ENCODE measurements around the gene KLHDC8B. TPM values are rescaled to one million over a fixed set of nuclear protein-coding genes. Genes with fewer than 3 reads are reported as not detected.
A peak's percentile ranks its signal among the peaks of the same experiment; 100 is the strongest.

The KLHDC8B gene
- total RNA-seq, 1 experiment from 2014 or later = 7.4 TPM

- BruUV-seq (replicated peaks) = no TSS peak
- Mint-ChIP-seq H3K27me3 (ENCODE audit: insufficient read depth, unreplicated experiment) (no peaks in the 10 kb centered on the region), H3K36me3 (ENCODE audit: insufficient read depth, unreplicated experiment) (peaks cover 26% of the 10 kb centered on the region), H3K27ac (ENCODE audit: unreplicated experiment) (no peak overlapping the region), H3K4me3 (ENCODE audit: unreplicated experiment) (no peak overlapping the region), H3K4me1 (ENCODE audit: low read depth, unreplicated experiment) (no peaks in the 10 kb centered on the region), H3K9me3 (ENCODE audit: unreplicated experiment) (no peaks in the 10 kb centered on the region)
- TF ChIP-seq, protein P1, sequence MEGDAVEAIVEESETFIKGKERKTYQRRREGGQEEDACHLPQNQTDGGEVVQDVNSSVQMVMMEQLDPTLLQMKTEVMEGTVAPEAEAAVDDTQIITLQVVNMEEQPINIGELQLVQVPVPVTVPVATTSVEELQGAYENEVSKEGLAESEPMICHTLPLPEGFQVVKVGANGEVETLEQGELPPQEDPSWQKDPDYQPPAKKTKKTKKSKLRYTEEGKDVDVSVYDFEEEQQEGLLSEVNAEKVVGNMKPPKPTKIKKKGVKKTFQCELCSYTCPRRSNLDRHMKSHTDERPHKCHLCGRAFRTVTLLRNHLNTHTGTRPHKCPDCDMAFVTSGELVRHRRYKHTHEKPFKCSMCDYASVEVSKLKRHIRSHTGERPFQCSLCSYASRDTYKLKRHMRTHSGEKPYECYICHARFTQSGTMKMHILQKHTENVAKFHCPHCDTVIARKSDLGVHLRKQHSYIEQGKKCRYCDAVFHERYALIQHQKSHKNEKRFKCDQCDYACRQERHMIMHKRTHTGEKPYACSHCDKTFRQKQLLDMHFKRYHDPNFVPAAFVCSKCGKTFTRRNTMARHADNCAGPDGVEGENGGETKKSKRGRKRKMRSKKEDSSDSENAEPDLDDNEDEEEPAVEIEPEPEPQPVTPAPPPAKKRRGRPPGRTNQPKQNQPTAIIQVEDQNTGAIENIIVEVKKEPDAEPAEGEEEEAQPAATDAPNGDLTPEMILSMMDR (IDR thresholded peaks at IDR 0.05; ENCODE audit: insufficient read depth in 1 of 2, low read depth in 1 of 2, low read length in 1 of 2, severe bottlenecking in 1 of 2, unreplicated experiment in 1 of 2) = no peak
- ChIA-PET CTCF (no interaction called here), POLR2A (no interaction called here)
- intact Hi-C loops (cut with micrococcal nuclease; ENCODE audit: unreplicated experiment) = no loop called here
- Histone ChIP-seq H3K9me3 (no peaks in the 10 kb centered on the region), H3K4me3 (ENCODE audit: low read depth, low read length) (no peak overlapping the region), H3K36me3 (ENCODE audit: control insufficient read depth, insufficient read depth, low read length) (peaks cover 4% of the 10 kb centered on the region; the same call in 1 of the 2 replicates), H3K4me1 (peaks cover 3% of the 10 kb centered on the region; the same call in 1 of the 2 replicates), H3K27me3 (replicated peaks; ENCODE audit: control insufficient read depth, insufficient read depth, low read length) (no peaks in the 10 kb centered on the region)
- no peak for DNase-seq
These were observed 46.3 kb upstream of the KLHDC8B start for GRCh38 chr3:49124991-49125670.

GRCh38 chr3:49131040-49131439 lies 40.4 kb upstream of the KLHDC8B start:
- Histone ChIP-seq H3K9me3 (no peaks in the 10 kb centered on the region), H3K27me3 (replicated peaks; ENCODE audit: control insufficient read depth, insufficient read depth, low read length) (no peaks in the 10 kb centered on the region), H3K4me3 (ENCODE audit: low read depth, low read length) (no peak overlapping the region), H3K4me1 (peaks cover 15% of the 10 kb centered on the region), H3K36me3 (ENCODE audit: control insufficient read depth, insufficient read depth, low read length) (peaks cover 5% of the 10 kb centered on the region; the same call in 1 of the 2 replicates)
- Mint-ChIP-seq H3K4me1 (ENCODE audit: low read depth, unreplicated experiment) (peaks cover 13% of the 10 kb centered on the region), H3K9me3 (ENCODE audit: unreplicated experiment) (no peaks in the 10 kb centered on the region), H3K4me3 (ENCODE audit: unreplicated experiment) (peak overlapping the region; percentile 93), H3K27ac (ENCODE audit: unreplicated experiment) (peak overlapping the region; percentile 90), H3K27me3 (ENCODE audit: insufficient read depth, unreplicated experiment) (no peaks in the 10 kb centered on the region), H3K36me3 (ENCODE audit: insufficient read depth, unreplicated experiment) (peaks cover 32% of the 10 kb centered on the region)
- no TSS peak for BruUV-seq (replicated peaks)
- no peak for DNase-seq
- CTCF ChIA-PET = no interaction called here
- POLR2A ChIA-PET = no interaction called here
- intact Hi-C loops (cut with micrococcal nuclease; ENCODE audit: unreplicated experiment) = no loop called here
- TF ChIP-seq, protein P1 (IDR thresholded peaks at IDR 0.05; ENCODE audit: insufficient read depth in 1 of 2, low read depth in 1 of 2, low read length in 1 of 2, severe bottlenecking in 1 of 2, unreplicated experiment in 1 of 2) = no peak

GRCh38 chr3:49131576-49131975 lies 39.8 kb upstream of the KLHDC8B start:
- DNase-seq = no peak
- peaks cover 15% of the 10 kb centered on the region for H3K4me1 ChIP-seq
- ChIA-PET POLR2A (interaction anchor here (1.7 to 3.1 kb wide), 2 partner anchors 11 to 37 kb away, joined by 12 to 27 read pairs; partner anchors contain the start of genes QRICH1 and USP19), CTCF (interaction anchor here (1.4 to 1.5 kb wide), 2 partner anchors 11 to 110 kb away, joined by 6 read pairs; partner anchors contain the start of genes NDUFAF3 and USP19)
- intact Hi-C loops (cut with micrococcal nuclease; ENCODE audit: unreplicated experiment) = no loop called here
- H3K27me3 ChIP-seq (replicated peaks; ENCODE audit: control insufficient read depth, insufficient read depth, low read length) = no peaks in the 10 kb centered on the region
- BruUV-seq (replicated peaks) = no TSS peak
- H3K4me3 ChIP-seq (ENCODE audit: low read depth, low read length) = peak overlapping the region; percentile 66
- peaks cover 30% of the 10 kb centered on the region for H3K36me3 Mint-ChIP-seq (ENCODE audit: insufficient read depth, unreplicated experiment)
- peak overlapping the region; percentile 93 for H3K4me3 Mint-ChIP-seq (ENCODE audit: unreplicated experiment)
- H3K27me3 Mint-ChIP-seq (ENCODE audit: insufficient read depth, unreplicated experiment) = no peaks in the 10 kb centered on the region
- peaks cover 3% of the 10 kb centered on the region; the same call in 1 of the 2 replicates for H3K36me3 ChIP-seq (ENCODE audit: control insufficient read depth, insufficient read depth, low read length)
- peak overlapping the region; percentile 90 for H3K27ac Mint-ChIP-seq (ENCODE audit: unreplicated experiment)
- H3K9me3 Mint-ChIP-seq (ENCODE audit: unreplicated experiment) = no peaks in the 10 kb centered on the region
- no peaks in the 10 kb centered on the region for H3K9me3 ChIP-seq
- H3K4me1 Mint-ChIP-seq (ENCODE audit: low read depth, unreplicated experiment) = peaks cover 13% of the 10 kb centered on the region
- TF ChIP-seq, protein P1 (IDR thresholded peaks at IDR 0.05; ENCODE audit: insufficient read depth in 1 of 2, low read depth in 1 of 2, low read length in 1 of 2, severe bottlenecking in 1 of 2, unreplicated experiment in 1 of 2) = no peak

Data from Caco-2 (cell line).